Putamen (tissue), 1 donor: ENCODE measurements around the gene RFT1.

ENCODE experiments used
- DNase-seq: peaks from one replicate; pipeline ENCODE4 v3.0.0-alpha.2; 2016; ENCODE audit warnings: low spot score

RFT1 gene

GRCh38 chr3:53091011-53091410 is 39.2 kb downstream of the RFT1 start:
- no peak for DNase-seq

GRCh38 chr3:53089511-53089910 is 40.7 kb downstream of the RFT1 start:
- no peak for DNase-seq

DNA sequence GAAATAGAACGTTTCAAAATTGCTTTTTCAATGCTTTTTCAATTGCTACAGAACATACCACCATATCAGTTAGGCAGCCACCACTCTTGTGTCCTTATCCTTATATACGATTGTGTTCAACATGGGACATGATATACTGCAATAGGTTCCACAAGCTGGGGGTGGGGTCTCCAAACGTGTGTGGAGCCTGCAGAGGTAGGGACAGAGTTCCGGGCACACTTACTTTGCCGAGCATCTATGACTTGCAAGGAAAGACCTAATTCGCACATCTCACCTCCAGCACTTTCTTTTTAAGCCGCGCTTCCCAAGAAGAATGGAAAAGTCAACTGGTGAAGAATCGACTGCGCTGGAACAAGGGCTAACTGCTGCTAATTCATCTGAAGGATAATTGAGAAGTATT is 44.8 kb downstream of the RFT1 start:
- no peak for DNase-seq

GRCh38 chr3:53084310-53085001 is 45.8 kb downstream of the RFT1 start:
- no peak for DNase-seq

DNA sequence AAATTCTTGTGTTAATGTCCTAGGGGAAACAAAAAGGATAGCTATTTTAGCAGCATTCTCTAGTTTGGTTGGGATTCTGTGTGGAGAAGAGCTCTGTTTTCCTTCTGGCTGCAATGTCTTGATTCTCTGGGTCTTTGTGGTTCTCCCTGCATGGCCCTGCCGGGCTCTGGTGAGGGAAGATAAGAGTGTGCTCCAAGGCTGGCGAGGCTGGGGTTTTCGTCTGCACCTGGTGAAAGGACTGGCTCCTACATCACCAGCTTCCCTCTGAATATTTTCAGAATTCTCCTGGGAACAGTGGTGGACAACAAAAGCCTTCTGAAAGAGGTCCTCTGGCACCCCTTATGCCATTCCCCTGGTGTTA is 46.3 kb downstream of the RFT1 start:
- DNase-seq = no peak

GRCh38 chr3:53083521-53083920 is 46.7 kb downstream of the RFT1 start:
- DNase-seq = no peak

GRCh38 chr3:53082736-53083135 is 47.5 kb downstream of the RFT1 start:
- no peak for DNase-seq

DNA sequence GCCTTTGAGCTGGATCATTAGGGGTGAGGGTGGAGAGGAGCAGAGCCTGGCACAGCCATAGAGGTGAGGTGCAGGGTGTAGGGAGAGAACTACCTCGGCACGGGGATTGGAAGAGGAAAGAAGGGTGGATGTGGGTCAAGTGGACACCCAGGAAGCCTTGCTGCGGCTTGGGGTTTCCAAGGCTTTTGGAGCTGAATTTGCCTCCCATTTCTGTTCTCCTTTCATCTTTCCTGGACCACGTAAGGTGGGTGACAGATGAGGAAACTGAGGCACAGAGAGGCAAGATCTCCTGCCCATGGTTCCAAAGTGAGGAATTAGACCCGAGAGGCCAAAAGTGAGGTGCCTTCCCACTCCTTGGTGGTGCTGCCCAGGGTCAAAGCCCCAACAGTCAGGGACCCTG is 48.9 kb downstream of the RFT1 start:
- DNase-seq = no peak

DNA sequence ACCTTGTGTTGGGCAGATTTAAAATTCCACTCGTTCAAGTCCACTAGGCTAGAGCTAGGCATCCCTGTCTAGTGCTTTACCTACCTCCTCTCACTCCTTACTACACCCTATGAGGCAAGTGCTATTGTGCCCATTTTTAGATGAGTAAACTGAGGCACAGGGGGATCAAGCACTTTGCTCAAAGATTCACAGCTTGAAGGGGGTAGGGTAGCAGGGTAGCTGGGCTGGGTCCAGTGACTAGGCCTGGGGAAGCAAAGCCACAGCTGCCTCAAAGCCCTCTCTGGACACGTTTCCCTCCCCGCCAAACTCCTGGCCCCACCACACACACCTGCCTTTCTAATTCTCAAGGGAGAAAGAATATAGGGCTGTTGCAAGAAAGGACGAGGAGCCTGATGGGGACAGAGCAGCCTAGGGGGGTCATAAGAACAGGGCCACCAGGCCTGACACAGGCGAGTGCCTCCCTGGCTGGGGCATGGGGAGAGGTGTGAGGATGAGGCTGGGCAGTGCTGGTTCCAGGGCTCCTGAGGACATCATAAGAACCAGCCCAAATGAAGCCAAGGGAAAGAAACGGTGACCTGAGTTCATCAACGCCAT is 49.5 kb downstream of the RFT1 start:
- no peak for DNase-seq

GRCh38 chr3:53079791-53080555 is 50.3 kb downstream of the RFT1 start:
- no peak for DNase-seq

GRCh38 chr3:53079147-53079546 is 51.1 kb downstream of the RFT1 start:
- DNase-seq = no peak

GRCh38 chr3:53078656-53079055 is 51.6 kb downstream of the RFT1 start:
- no peak for DNase-seq

- no peak for DNase-seq
Measured at GRCh38 chr3:53077476-53078220, 52.6 kb downstream of the RFT1 start.

DNA sequence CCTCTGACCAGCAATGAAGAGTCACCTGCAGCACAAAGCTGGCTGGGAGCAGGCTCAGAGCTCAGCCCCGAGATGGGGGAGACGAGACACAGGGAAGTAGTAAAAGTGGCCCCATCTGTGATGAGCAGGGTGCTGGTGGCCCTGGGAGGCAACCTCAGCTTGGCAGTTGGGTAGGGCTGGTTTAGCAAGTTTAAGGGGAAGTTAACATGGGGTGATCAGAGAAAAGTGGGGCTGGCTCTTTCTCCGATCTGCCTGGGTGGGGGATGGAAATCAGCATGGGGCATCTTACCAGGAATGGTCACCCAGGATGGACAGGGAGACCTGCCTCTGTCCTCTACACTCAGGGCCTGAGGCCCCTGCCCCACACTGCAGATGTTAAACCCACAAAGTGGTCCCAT is 54.5 kb downstream of the RFT1 start:
- DNase-seq = no peak

GRCh38 chr3:53074761-53075742 is 55.2 kb downstream of the RFT1 start:
- no peak for DNase-seq

DNA sequence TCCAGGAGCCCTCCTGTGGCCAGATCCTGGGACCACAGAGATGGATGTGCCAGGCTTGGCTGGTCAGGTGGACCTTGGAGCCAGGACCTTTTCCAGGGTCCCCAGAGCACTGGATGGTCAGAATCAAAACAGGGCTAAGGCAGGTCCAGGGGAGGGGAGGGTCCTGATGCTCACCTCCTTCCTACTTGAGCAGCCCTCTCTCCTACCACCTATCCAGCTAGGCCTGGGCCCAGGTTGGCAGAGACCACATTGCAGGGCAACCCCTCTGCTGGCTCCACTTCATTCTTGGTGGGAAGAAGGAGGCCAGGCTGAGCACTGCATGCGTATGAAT is 55.9 kb downstream of the RFT1 start:
- DNase-seq = no peak

- no peak for DNase-seq
Measured at GRCh38 chr3:53073553-53074365, 56.5 kb downstream of the RFT1 start.

DNA sequence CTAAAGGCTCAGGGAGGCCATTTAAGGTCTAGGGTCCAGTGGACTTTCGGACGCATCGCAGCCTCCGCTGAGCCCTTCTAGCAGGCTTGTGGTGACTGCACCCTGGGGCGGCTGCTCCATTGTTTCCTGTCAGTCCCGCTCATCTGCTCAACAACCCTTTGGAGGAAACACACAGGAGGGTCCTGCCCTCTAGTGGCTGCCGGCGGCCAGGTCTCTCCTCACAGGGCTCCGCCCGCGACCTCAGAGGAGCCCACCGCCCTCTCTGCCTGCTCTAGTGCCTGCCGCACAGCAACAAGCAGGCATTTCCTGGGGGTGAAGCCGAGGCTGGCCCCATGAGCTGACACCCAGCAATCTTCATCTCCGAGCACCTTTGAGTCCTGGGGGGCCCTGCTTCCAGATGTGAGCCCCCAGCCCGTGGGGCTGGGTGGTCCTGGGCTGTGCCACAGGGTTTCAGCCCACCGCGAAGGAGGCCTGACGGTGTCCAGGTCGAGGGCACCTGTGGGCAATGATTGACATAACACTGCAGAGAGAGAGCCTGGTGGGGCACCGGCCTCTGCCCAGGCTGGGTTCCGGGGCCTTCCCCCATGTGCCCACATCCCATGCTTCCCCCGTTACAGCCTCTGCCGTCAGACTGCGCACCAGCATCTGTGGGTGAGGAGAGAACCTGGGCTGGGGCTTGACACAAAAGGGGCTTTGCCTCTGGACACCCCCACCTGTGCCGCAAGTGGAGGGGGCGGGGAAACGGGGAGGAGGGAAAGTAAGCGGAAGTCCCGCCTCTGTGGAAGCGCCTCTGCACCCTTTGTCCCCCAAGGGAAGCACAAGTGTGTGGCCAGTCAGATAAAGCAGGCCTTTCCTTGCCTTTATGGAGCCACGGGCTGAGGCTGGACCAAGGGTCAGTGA is 57.3 kb downstream of the RFT1 start:
- peak; percentile 68 for DNase-seq

- no peak for DNase-seq
Measured at GRCh38 chr3:53071882-53072431, 58.3 kb downstream of the RFT1 start.
